Measurements from ENCODE around the gene SPP1. TPM values are rescaled to one million over a fixed set of nuclear protein-coding genes. Genes with fewer than 3 reads are reported as not detected.

The SPP1 gene
- total RNA-seq, 1 experiment from 2014 or later = 4.1 TPM

DNA sequence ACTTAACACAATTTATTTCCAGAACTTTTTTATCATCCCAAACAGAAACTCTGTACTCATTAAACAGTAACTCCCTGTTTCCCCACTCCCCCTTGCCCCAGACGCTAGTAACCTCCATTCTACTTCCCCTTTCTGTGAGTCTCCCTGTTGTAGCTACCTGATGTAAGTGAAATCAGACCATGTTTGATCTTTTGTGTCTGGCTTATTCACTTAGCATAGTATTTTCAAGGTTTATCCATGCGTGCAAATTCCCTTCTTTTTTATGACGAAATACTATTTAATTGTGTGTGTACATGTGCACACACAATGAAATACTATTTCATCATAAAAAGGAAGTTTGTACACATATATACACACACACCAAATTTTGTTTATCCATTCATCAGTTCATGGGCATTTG is 37.1 kb downstream of the SPP1 start:
- Histone ChIP-seq H3K36me3 (ENCODE audit: control insufficient read depth in 1 of 2, insufficient read depth in 2 of 2, low read length in 2 of 2) (no peaks in the 10 kb centered on the region), H3K27me3 (ENCODE audit: insufficient read depth, low read length) (no peaks in the 10 kb centered on the region), H3K4me1 (ENCODE audit: control insufficient read depth in 1 of 2, insufficient read depth in 2 of 2, low read length in 2 of 2) (peaks cover 5 to 13% of the 10 kb centered on the region in 2 experiments; a peak in 3 of 4 replicates), H3K79me2 (ENCODE audit: insufficient read depth, low read length) (peaks cover 51% of the 10 kb centered on the region), H4K20me1 (ENCODE audit: insufficient read depth) (no peaks in the 10 kb centered on the region; the same call in 1 of the 2 replicates), H3K9me2 (ENCODE audit: insufficient read depth) (no peaks in the 10 kb centered on the region), H3K4me3 (replicated peaks in 1 of 2; ENCODE audit: low read depth in 1 of 2, low read length in 2 of 2) (no peak overlapping the region), H2AFZ (ENCODE audit: low read depth, low read length, poor library complexity, severe bottlenecking) (no peak overlapping the region), H3K9me3 (ENCODE audit: control insufficient read depth in 1 of 2, insufficient read depth in 1 of 2, low read depth in 1 of 2, low read length in 2 of 2) (no peaks in the 10 kb centered on the region), H3K9ac (ENCODE audit: low read length) (no peak overlapping the region), H3K27ac (ENCODE audit: low read depth, low read length) (no peak overlapping the region), H3K4me2 (ENCODE audit: low read length) (no peak overlapping the region)
- intact Hi-C loops (cut with micrococcal nuclease) = no loop called here
- ChIA-PET CTCF (no interaction called here), POLR2A (no interaction called here), RAD21 (ENCODE audit: low non-redundant PET in 1 of 2, low total read pairs in 2 of 2, uncharacterized antibody in 2 of 2, unreplicated experiment in 2 of 2) (no interaction called here)
- no peak for ATAC-seq
- no peak for DNase-seq (ENCODE audit: low read depth, low spot score)
- BruUV-seq (replicated peaks) = no TSS peak
- TF ChIP-seq SRF (IDR thresholded peaks at IDR 0.05; ENCODE audit: low read depth) (no peak), POLR2AphosphoS5 (IDR thresholded peaks at IDR 0.05; ENCODE audit: low read depth, low read length) (no peak), EZH2phosphoT487 (IDR thresholded peaks at IDR 0.05; ENCODE audit: borderline replicate concordance) (no peak), ATF3 (IDR thresholded peaks at IDR 0.05) (no peak), SIN3A (IDR thresholded peaks at IDR 0.05; ENCODE audit: low read depth) (no peak), ZFX (IDR thresholded peaks at IDR 0.05) (no peak), SP1 (IDR thresholded peaks at IDR 0.05; ENCODE audit: low read depth) (no peak), ELF1 (IDR thresholded peaks at IDR 0.05; ENCODE audit: borderline replicate concordance, low read depth) (no peak), TCF7L2 (IDR thresholded peaks at IDR 0.05; ENCODE audit: borderline replicate concordance, extremely low read depth, insufficient read depth, insufficient read length) (no peak), ZNF274 (IDR thresholded peaks at IDR 0.05; ENCODE audit: low read depth, low read length) (no peak)

- H3K9ac ChIP-seq (ENCODE audit: low read length) = no peak overlapping the region
- H3K79me2 ChIP-seq (ENCODE audit: insufficient read depth, low read length) = peaks cover 46% of the 10 kb centered on the region
- H2AFZ ChIP-seq (ENCODE audit: low read depth, low read length, poor library complexity, severe bottlenecking) = no peak overlapping the region
- intact Hi-C loops (cut with micrococcal nuclease) = no loop called here
- H3K4me1 ChIP-seq (ENCODE audit: control insufficient read depth in 1 of 2, insufficient read depth in 2 of 2, low read length in 2 of 2) = peaks cover 3 to 6% of the 10 kb centered on the region in 2 experiments; a peak in 1 of 4 replicates
- H3K9me2 ChIP-seq (ENCODE audit: insufficient read depth) = no peaks in the 10 kb centered on the region
- ATAC-seq (no peak), DNase-seq (ENCODE audit: low read depth, low spot score) (no peak)
- TF ChIP-seq SIN3A (IDR thresholded peaks at IDR 0.05; ENCODE audit: low read depth) = no peak
- TF ChIP-seq RAD21 (IDR thresholded peaks at IDR 0.05; ENCODE audit: low read depth) = no peak
- no peak for TF ChIP-seq MAX (IDR thresholded peaks at IDR 0.05)
- TF ChIP-seq SP1 (IDR thresholded peaks at IDR 0.05; ENCODE audit: low read depth) = no peak
- TF ChIP-seq ZNF274 (IDR thresholded peaks at IDR 0.05; ENCODE audit: low read depth, low read length) = no peak
- H3K27ac ChIP-seq (ENCODE audit: low read depth, low read length) = no peak overlapping the region
- H3K4me3 ChIP-seq (replicated peaks in 1 of 2; ENCODE audit: low read depth in 1 of 2, low read length in 2 of 2) = no peak overlapping the region
- no peaks in the 10 kb centered on the region for H3K9me3 ChIP-seq (ENCODE audit: control insufficient read depth in 1 of 2, insufficient read depth in 1 of 2, low read depth in 1 of 2, low read length in 2 of 2)
- RAD21 ChIA-PET (ENCODE audit: low non-redundant PET in 1 of 2, low total read pairs in 2 of 2, uncharacterized antibody in 2 of 2, unreplicated experiment in 2 of 2) = no interaction called here
- POLR2A ChIA-PET = no interaction called here
- CTCF ChIA-PET = no interaction called here
- no TSS peak for BruUV-seq (replicated peaks)
- H3K27me3 ChIP-seq (ENCODE audit: insufficient read depth, low read length) = no peaks in the 10 kb centered on the region
- no peaks in the 10 kb centered on the region for H3K36me3 ChIP-seq (ENCODE audit: control insufficient read depth in 1 of 2, insufficient read depth in 2 of 2, low read length in 2 of 2)
- H4K20me1 ChIP-seq (ENCODE audit: insufficient read depth) = no peaks in the 10 kb centered on the region
- no peak overlapping the region for H3K4me2 ChIP-seq (ENCODE audit: low read length)
Observed at GRCh38 chr4:88014386-88014905, 38.9 kb downstream of the SPP1 start.
